ENCODE measurements around the gene NFIB.

The NFIB gene

DNA sequence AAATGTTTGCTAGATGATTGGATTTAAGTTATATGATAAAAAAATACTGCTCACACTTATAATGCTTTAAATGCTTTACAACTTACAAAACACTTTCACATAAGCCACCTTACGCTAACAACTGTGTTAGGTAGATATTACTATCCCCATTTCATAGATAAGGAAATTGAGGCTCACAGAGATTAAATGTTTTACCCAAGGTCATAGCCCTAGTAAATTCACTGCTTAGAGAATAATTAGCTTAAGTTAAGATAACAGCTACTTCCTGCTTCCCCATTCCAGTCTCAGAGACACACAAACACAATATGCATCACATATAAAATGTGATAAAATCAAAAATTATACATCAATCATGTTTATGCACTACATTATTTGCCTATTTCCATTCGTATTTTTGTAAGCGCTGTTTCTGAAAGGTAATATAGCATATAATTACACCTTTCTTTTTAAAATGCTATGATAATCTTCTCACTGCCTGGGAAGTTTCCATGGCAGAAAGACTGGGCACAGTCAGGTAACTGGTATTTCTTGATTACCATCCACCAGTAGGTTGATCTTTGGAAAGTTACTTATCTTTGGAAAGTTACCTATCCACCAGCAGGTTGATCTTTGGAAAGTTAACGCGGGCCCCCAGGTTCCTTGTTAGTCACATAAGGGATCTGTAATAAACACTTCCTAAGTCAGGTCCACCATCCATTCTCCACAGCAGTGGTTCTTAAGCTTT, 101.1 kb downstream of the NFIB start:
- DNase-seq (ENCODE audit: low read depth): no peak
- TF ChIP-seq, protein P1, sequence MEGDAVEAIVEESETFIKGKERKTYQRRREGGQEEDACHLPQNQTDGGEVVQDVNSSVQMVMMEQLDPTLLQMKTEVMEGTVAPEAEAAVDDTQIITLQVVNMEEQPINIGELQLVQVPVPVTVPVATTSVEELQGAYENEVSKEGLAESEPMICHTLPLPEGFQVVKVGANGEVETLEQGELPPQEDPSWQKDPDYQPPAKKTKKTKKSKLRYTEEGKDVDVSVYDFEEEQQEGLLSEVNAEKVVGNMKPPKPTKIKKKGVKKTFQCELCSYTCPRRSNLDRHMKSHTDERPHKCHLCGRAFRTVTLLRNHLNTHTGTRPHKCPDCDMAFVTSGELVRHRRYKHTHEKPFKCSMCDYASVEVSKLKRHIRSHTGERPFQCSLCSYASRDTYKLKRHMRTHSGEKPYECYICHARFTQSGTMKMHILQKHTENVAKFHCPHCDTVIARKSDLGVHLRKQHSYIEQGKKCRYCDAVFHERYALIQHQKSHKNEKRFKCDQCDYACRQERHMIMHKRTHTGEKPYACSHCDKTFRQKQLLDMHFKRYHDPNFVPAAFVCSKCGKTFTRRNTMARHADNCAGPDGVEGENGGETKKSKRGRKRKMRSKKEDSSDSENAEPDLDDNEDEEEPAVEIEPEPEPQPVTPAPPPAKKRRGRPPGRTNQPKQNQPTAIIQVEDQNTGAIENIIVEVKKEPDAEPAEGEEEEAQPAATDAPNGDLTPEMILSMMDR (conservative IDR thresholded peaks at IDR 0.05; ENCODE audit: low read depth, low read length): no peak
- H3K4me3 ChIP-seq (ENCODE audit: low read depth, low read length): no peak overlapping the region

DNA sequence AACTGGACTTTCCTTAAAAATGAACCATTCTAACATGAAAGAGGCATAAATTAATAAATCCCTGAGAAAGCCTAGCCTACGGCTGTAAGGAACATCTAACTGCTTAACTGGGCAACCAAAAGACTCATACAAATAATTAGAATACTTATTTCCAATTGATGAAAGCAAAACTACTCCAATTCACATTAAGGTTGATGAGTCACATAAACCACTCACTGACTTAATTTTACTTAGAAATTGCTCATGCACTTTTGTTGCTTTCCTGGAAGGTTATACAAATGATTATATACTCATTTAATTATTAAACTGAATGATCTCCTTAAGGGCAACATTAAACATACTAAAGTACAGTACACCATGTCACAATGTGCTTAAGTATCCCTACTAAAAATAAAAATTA, 101.9 kb downstream of the NFIB start:
- peak; percentile 50 for DNase-seq (ENCODE audit: low read depth)
- H3K4me3 ChIP-seq (ENCODE audit: low read depth, low read length): no peak overlapping the region
- TF ChIP-seq, protein P1 (conservative IDR thresholded peaks at IDR 0.05; ENCODE audit: low read depth, low read length): no peak

DNA sequence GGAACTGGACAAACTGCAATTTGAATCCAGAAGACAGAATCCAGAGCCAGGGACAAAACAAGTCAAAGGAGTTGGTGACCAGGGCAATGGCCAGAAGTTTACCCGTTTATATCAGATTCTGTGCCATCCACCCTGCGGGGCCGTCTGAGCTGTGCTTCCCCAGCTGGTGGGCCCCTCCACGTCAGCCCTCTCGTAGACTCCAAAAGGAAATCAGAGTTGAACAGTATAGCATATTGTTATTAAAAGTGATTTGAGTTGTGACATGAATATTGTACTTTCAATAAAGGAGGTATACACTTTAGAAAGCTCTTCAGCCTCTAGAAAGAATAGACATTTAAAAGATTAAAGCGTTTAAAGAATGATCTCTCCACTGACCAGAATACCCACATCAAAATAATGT, 102.4 kb downstream of the NFIB start:
- H3K4me3 ChIP-seq (ENCODE audit: low read depth, low read length): no peak overlapping the region
- DNase-seq (ENCODE audit: low read depth): no peak
- TF ChIP-seq, protein P1 (conservative IDR thresholded peaks at IDR 0.05; ENCODE audit: low read depth, low read length): no peak

DNA sequence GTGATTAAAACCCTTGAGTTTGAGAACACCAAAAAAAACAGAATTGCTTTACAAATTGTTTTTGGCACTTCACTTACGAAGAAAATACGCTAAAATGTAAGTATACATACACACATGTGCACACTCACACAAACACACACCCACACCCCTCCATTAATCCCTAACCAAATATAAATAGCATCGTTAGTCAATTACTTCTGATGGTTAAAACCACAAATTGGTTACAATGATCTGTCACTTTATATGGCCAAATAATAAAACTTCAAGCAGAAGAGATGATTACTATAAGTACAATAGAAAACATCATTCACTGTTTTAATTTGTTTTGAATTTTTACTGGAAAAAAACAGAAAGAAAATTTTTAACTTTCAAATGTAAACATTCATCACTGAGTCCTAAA, 103.5 kb downstream of the NFIB start:
- H3K4me3 ChIP-seq (ENCODE audit: low read depth, low read length): no peak overlapping the region
- TF ChIP-seq, protein P1 (conservative IDR thresholded peaks at IDR 0.05; ENCODE audit: low read depth, low read length): no peak
- DNase-seq (ENCODE audit: low read depth): no peak

DNA sequence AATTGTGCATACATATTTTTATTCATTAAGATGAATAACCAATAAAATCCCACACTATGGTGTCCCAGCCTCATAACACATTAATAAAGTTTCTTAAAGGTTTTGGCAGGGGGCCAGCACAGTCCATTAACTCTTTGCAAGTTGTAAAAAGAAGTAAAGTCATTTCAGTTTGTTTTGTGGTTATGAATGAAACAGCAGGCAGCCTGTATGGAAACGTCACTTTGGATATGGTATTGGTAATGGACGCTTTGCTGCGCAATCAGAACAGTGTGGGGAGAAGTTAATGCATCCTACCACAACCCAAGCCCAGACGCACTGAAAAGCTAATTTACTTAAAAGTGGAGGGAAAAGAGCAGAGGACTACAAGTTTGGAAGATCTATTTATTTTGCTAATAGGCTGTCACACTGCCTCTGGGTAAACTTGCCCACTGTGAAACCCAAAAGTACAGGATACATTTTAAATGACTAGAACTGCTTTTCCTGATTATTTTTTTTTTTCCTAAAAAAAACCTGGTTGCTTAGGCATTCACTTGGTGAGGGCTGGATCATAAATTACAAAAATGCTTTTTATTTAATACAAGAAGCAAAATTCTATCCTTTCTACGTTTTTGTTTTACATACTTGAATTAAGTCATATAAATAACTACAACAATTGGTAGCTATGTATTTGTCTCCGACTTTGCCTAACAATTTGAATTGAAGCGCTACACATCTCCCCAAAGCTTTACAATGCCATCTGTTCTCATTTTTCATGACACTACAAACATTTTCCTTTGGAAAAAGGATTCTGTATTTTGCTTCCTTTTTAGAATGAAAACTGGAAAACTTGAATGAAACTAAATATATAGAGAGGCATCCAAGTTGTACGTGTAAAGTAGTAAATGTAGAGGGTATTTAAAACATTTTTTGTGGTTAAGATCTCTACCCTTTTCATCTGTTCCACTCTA, 104.3 kb downstream of the NFIB start:
- no peak for DNase-seq (ENCODE audit: low read depth)
- TF ChIP-seq, protein P1 (conservative IDR thresholded peaks at IDR 0.05; ENCODE audit: low read depth, low read length): no peak
- H3K4me3 ChIP-seq (ENCODE audit: low read depth, low read length): no peak overlapping the region

DNA sequence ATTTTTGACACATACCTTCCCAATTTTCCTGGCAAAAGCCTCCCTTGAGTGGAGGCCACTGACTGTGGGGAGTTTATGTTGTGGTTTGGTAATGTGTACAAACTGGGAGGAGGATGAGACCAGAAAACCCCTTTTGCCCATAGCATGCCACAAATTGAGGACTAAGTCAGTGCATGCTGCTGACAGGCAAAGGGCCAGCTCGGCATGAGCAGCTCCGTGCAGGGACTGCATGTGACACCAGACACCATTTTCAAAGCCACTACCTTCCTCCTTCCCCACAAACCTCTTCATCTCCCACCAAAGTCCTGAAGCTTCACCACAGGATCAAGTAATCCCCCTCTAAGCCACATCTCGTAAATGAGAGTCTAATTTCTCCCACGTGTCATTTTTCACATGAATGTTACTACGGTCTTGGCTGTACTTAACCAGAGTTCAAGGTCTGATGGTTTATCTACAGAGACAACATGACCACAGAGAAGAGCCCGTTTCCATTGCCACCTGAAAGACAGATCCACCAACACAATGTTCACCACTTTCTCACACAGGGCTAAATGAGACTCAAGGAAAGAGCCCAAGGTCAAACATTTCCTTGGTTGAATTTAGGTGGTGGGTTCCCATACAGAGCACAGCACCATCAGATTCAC, 106.5 kb downstream of the NFIB start:
- TF ChIP-seq, protein P1 (conservative IDR thresholded peaks at IDR 0.05; ENCODE audit: low read depth, low read length): no peak
- no peak overlapping the region for H3K4me3 ChIP-seq (ENCODE audit: low read depth, low read length)
- no peak for DNase-seq (ENCODE audit: low read depth)

All from choroid plexus epithelial cell (primary cell).